Thyroid gland (tissue), 4 donors: ENCODE measurements around the gene TMEM209.

Experiments used
- POLR2A ChIP-seq, 2 donors: fragments of 450-650 bp; IDR thresholded peaks; one replicate each; pipeline ENCODE4 v1.6.1; 2017; ENCODE audit warnings: antibody characterized with exemption in 2 of 2, mild to moderate bottlenecking in 2 of 2, moderate library complexity in 1 of 2
- TF ChIP-seq, protein P1 (sequence below), 6 experiments: fragments of 200-600 bp in 3 of 6; fragments of 450-650 bp in 3 of 6; sonication (generic) in 3 of 6; IDR thresholded peaks; one replicate each; pipeline ENCODE4 v1.5.1; 2016 to 2019; ENCODE audit warnings: antibody characterized with exemption in 6 of 6, mild to moderate bottlenecking in 2 of 6, inconsistent platforms in 1 of 6, moderate library complexity in 1 of 6

DNA sequence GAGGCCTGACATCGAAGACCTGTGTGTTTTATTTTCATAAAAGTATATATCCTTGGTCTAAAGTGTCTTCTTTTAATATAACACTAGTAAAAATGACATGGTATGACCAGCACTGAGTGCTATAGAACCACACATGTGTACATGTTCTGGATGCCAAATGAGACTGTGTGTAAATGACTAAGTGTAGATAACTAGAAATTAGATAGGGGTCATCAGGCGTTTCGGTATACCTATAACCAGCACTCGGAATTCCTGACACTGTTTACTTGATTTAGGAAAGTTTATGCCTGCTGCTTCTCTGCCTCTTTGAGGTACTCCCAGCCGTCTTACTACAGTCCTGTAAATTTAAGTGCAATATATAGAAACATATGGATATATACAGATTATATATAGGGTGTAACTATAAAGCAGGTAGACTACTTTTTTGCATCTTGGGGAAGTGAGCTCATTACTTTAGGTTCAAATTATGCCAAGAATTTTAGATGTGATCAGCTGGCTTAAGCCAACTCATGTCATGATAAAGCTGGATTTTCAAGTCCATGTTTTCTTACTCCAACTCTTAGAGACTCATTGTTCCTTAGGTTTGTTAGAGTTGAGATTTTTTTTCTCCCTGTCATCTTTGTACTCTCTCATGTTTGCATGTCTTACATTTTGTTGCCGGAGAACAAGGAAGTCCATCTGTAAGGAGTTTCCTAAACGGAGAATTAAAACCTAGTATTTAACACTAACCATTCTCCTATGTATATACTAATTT lies 72.0 kb downstream of the TMEM209 start:
- TF ChIP-seq, protein P1, sequence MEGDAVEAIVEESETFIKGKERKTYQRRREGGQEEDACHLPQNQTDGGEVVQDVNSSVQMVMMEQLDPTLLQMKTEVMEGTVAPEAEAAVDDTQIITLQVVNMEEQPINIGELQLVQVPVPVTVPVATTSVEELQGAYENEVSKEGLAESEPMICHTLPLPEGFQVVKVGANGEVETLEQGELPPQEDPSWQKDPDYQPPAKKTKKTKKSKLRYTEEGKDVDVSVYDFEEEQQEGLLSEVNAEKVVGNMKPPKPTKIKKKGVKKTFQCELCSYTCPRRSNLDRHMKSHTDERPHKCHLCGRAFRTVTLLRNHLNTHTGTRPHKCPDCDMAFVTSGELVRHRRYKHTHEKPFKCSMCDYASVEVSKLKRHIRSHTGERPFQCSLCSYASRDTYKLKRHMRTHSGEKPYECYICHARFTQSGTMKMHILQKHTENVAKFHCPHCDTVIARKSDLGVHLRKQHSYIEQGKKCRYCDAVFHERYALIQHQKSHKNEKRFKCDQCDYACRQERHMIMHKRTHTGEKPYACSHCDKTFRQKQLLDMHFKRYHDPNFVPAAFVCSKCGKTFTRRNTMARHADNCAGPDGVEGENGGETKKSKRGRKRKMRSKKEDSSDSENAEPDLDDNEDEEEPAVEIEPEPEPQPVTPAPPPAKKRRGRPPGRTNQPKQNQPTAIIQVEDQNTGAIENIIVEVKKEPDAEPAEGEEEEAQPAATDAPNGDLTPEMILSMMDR (IDR thresholded peaks at IDR 0.05): no peak
- no peak for TF ChIP-seq POLR2A (IDR thresholded peaks at IDR 0.05)
